ENCODE data around the gene PDCD7.

The PDCD7 gene

GRCh38 chr15:65071381-65071811, 62.2 kb downstream of the PDCD7 start:
- DNase-seq, result no peak

GRCh38 chr15:65069779-65070546, 63.6 kb downstream of the PDCD7 start:
- no peak for DNase-seq

GRCh38 chr15:65069179-65069578, 64.4 kb downstream of the PDCD7 start:
- DNase-seq, result no peak

GRCh38 chr15:65068403-65068788, 65.2 kb downstream of the PDCD7 start:
- no peak for DNase-seq

GRCh38 chr15:65067645-65068402, 65.8 kb downstream of the PDCD7 start, which contains the start of gene RASL12:
Gene RASL12, minus strand, starts transcription at chr15:65067991. Its CDS starts 156 bp downstream, at chr15:65067835.
- no peak for DNase-seq
